Endodermal cell (in vitro differentiated cells): ENCODE data around the gene CAT. TPM values are rescaled to one million over a fixed set of nuclear protein-coding genes. Genes with fewer than 3 reads are reported as not detected.

Experiments
- DNase-seq: peaks from one replicate; pipeline ENCODE4 v3.0.0-alpha.2; 2017
- H3K27ac ChIP-seq: 2 replicates; pipeline ENCODE4 v1.5.1; 2013; ENCODE audit warnings: mild to moderate bottlenecking, low read depth, low read length, moderate library complexity
- H3K27me3 ChIP-seq: 2 replicates; pipeline ENCODE4 v1.6.1; 2013; ENCODE audit warnings: mild to moderate bottlenecking, low read length, moderate library complexity; ENCODE audit not compliant: insufficient read depth, control insufficient read depth, poor library complexity, severe bottlenecking
- H3K36me3 ChIP-seq: 2 replicates; pipeline ENCODE4 v1.7.0; 2013; ENCODE audit warnings: mild to moderate bottlenecking, low read length, moderate library complexity; ENCODE audit not compliant: control insufficient read depth, insufficient read depth
- H3K4me1 ChIP-seq: one replicate; pipeline ENCODE4 v1.7.0; 2013; ENCODE audit warnings: low read length; ENCODE audit not compliant: control insufficient read depth, insufficient read depth
- H3K4me3 ChIP-seq: 2 replicates; pipeline ENCODE4 v1.5.1; 2013; ENCODE audit warnings: mild to moderate bottlenecking, low read length, moderate library complexity
- H3K9ac ChIP-seq: 2 replicates; pipeline ENCODE4 v1.6.1; 2013; ENCODE audit warnings: mild to moderate bottlenecking, low read length, moderate library complexity; ENCODE audit not compliant: poor library complexity, severe bottlenecking; ENCODE audit errors: extremely low read depth
- H3K9me3 ChIP-seq: 2 replicates; pipeline ENCODE4 v1.6.1; 2013; ENCODE audit warnings: mild to moderate bottlenecking, low read length, moderate library complexity; ENCODE audit not compliant: control insufficient read depth
- H3K27ac Mint-ChIP-seq: 2 replicates; pipeline ENCODE4 v1.8.0; 2020; ENCODE audit warnings: mixed read lengths
- H3K27me3 Mint-ChIP-seq: 2 replicates; pipeline ENCODE4 v1.8.0; 2021; ENCODE audit warnings: mild to moderate bottlenecking, mixed read lengths; ENCODE audit not compliant: insufficient read depth
- H3K36me3 Mint-ChIP-seq: 2 replicates; pipeline ENCODE4 v1.8.0; 2020; ENCODE audit warnings: low read depth, mixed read lengths
- H3K4me1 Mint-ChIP-seq: 2 replicates; pipeline ENCODE4 v1.8.0; 2020; ENCODE audit warnings: mixed read lengths
- H3K4me3 Mint-ChIP-seq: 2 replicates; pipeline ENCODE4 v1.8.0; 2020; ENCODE audit warnings: mild to moderate bottlenecking, moderate library complexity, mixed read lengths
- H3K9me3 Mint-ChIP-seq: 2 replicates; pipeline ENCODE4 v1.8.0; 2020; ENCODE audit warnings: mild to moderate bottlenecking, mixed read lengths
- WGBS, 2 experiments: methylation state at CpG; one replicate each; pipeline versions ENCODE4 v1.1.5 to v1.1.7; 2013; ENCODE audit warnings: missing lambda C conversion rate in 2 of 2, mixed read lengths in 1 of 2; ENCODE audit not compliant: insufficient coverage in 1 of 2, insufficient read length in 1 of 2; 5-methylcytosine and 5-hydroxymethylcytosine counted together
- long read RNA-seq, 4 experiments: library from polyadenylated mRNA in 2 of 4; library from RNA in 1 of 4; library from capped mRNA in 1 of 4; stranded (forward) in 3 of 4; unstranded in 1 of 4; transcript quantifications; one replicate each; pipeline ENCODE4 v2.0.0, GENCODE V29; 2020 to 2021; ENCODE audit warnings: inconsistent platforms in 1 of 4
- polyA plus RNA-seq, 2 experiments: library from polyadenylated mRNA; stranded (reverse); fragments of 50-300 nt; gene quantifications; one replicate each; pipeline ENCODE4 v1.2.3, GENCODE V29; 2013
- total RNA-seq, 2 donors: library from RNA; stranded (reverse); fragmentation: NEBNext Ultra II Directional in 1 of 2; extraction: Animal tissue kit (Norgen Biotek cat#: 25700) in 1 of 2; gene quantifications; 2 replicates in 1 of 2; 3 replicates in 1 of 2; pipeline ENCODE4 v1.2.1, GENCODE V29; 2021
- TF ChIP-seq, protein P1 (sequence below): fragments of 200-600 bp; sonication (generic); conservative IDR thresholded peaks from 2 replicates; pipeline ENCODE4 v1.5.0; 2021; ENCODE audit warnings: antibody characterized with exemption, mild to moderate bottlenecking

CAT gene
- 10 to 100 TPM; 18.9 to 23.4 TPM for total RNA-seq
- 1.1 TPM for polyA plus RNA-seq (2013, experiment 1 of 2)
- 0.87 TPM for polyA plus RNA-seq (2013, experiment 2 of 2)
- long read RNA-seq, experiment 1, partial matches to known transcripts: 1 of 8 reads
- long read RNA-seq, experiment 1, other reads (novel, unspliced or antisense): 3 of 8 reads
- long read RNA-seq, experiment 2, transcript CAT-201 (13 exons, 2,302 nt): major isoform, 37 of 47 reads
- long read RNA-seq, experiment 2, partial matches to known transcripts: 4 of 47 reads
- long read RNA-seq, experiment 2, other reads (novel, unspliced or antisense): 6 of 47 reads
- long read RNA-seq, experiment 3, transcript CAT-201 (13 exons, 2,302 nt): major isoform, 72 of 80 reads
- long read RNA-seq, experiment 3, partial matches to known transcripts: 0 of 80 reads
- long read RNA-seq, experiment 3, other reads (novel, unspliced or antisense): 7 of 80 reads
- long read RNA-seq, experiment 4, transcript CAT-201 (13 exons, 2,302 nt): major isoform, 14 of 25 reads
- long read RNA-seq, experiment 4, partial matches to known transcripts: 8 of 25 reads
- long read RNA-seq, experiment 4, other reads (novel, unspliced or antisense): 3 of 25 reads

GRCh38 chr11:34438529-34439507 lies at the start of gene CAT:
TSS of gene CAT (plus strand) at chr11:34438934. CDS start at chr11:34439014, 80 bp downstream.
- DNase-seq: no peak
- Histone ChIP-seq H3K4me3 (peak within 1 kb of the TSS; percentile 76), H3K27ac (no peak within 1 kb of the TSS), H3K36me3 (no peaks in the 10 kb centered on the region), H3K4me1 (no peaks in the 10 kb centered on the region), H3K27me3 (no peaks in the 10 kb centered on the region), H3K9me3 (peaks cover 6% of the 10 kb centered on the region), H3K9ac (peak within 1 kb of the TSS; percentile 30)
- Mint-ChIP-seq H3K27me3 (no peaks in the 10 kb centered on the region), H3K9me3 (peaks cover 12% of the 10 kb centered on the region), H3K4me3 (peak within 1 kb of the TSS; percentile 89), H3K4me1 (peaks cover 8% of the 10 kb centered on the region), H3K27ac (peak within 1 kb of the TSS; percentile 90), H3K36me3 (peaks cover 10% of the 10 kb centered on the region)
- 68 to 92% methylated on average over 43 to 62 of the region's 62 CpGs for WGBS, 2 experiments
- TF ChIP-seq, protein P1, sequence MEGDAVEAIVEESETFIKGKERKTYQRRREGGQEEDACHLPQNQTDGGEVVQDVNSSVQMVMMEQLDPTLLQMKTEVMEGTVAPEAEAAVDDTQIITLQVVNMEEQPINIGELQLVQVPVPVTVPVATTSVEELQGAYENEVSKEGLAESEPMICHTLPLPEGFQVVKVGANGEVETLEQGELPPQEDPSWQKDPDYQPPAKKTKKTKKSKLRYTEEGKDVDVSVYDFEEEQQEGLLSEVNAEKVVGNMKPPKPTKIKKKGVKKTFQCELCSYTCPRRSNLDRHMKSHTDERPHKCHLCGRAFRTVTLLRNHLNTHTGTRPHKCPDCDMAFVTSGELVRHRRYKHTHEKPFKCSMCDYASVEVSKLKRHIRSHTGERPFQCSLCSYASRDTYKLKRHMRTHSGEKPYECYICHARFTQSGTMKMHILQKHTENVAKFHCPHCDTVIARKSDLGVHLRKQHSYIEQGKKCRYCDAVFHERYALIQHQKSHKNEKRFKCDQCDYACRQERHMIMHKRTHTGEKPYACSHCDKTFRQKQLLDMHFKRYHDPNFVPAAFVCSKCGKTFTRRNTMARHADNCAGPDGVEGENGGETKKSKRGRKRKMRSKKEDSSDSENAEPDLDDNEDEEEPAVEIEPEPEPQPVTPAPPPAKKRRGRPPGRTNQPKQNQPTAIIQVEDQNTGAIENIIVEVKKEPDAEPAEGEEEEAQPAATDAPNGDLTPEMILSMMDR: no peak

GRCh38 chr11:34394771-34395300 lies 43.9 kb upstream of the CAT start:
- Histone ChIP-seq H3K4me1 (no peaks in the 10 kb centered on the region), H3K27ac (no peak overlapping the region), H3K36me3 (no peaks in the 10 kb centered on the region), H3K4me3 (no peak overlapping the region), H3K9ac (no peak overlapping the region), H3K9me3 (peaks cover 12% of the 10 kb centered on the region), H3K27me3 (no peaks in the 10 kb centered on the region)
- Mint-ChIP-seq H3K27ac (peak overlapping the region; percentile 28), H3K36me3 (no peaks in the 10 kb centered on the region), H3K9me3 (peaks cover 8% of the 10 kb centered on the region), H3K27me3 (peaks cover 12% of the 10 kb centered on the region), H3K4me1 (peaks cover 4% of the 10 kb centered on the region), H3K4me3 (no peak overlapping the region)
- TF ChIP-seq, protein P1: no peak
- peak; percentile 65 for DNase-seq
- 78% methylated on average over 5 of the region's 6 CpGs; no CpG with 5 or more reads in 1 of the 2 experiments for WGBS, 2 experiments
